RWPE2 (cell line): ENCODE measurements around the gene ADRA2B.

Source experiments
- ATAC-seq: fragments of 200-7000 bp; cut with Tn5 transposase; 3 replicates; pipeline ENCODE4 v1.9.1; 2021; ENCODE audit warnings: low read depth
- DNase-seq: peaks from one replicate; pipeline ENCODE4 v3.0.0-alpha.2; 2020; ENCODE audit warnings: low spot score
- H3K27ac ChIP-seq: fragments of 450-650 bp; 2 replicates; pipeline ENCODE4 v1.5.1; 2017; ENCODE audit warnings: mild to moderate bottlenecking; ENCODE audit not compliant: poor library complexity, severe bottlenecking
- H3K27me3 ChIP-seq: fragments of 250-450 bp; sonication (Bioruptor Pico); 2 replicates; pipeline ENCODE4 v1.5.1; 2021; ENCODE audit warnings: mild to moderate bottlenecking, moderate library complexity; ENCODE audit not compliant: insufficient read depth, poor library complexity, severe bottlenecking
- H3K36me3 ChIP-seq: fragments of 250-450 bp; sonication (Bioruptor Pico); 2 replicates; pipeline ENCODE4 v1.5.1; 2020; ENCODE audit warnings: low read depth, mild to moderate bottlenecking, moderate library complexity
- H3K4me1 ChIP-seq: fragments of 250-450 bp; sonication (Bioruptor Pico); 2 replicates; pipeline ENCODE4 v1.5.1; 2021; ENCODE audit warnings: mild to moderate bottlenecking, moderate library complexity; ENCODE audit not compliant: insufficient read depth, poor library complexity, severe bottlenecking
- H3K4me3 ChIP-seq: fragments of 250-450 bp; sonication (Bioruptor Pico); 2 replicates; pipeline ENCODE4 v1.5.1; 2021; ENCODE audit warnings: mild to moderate bottlenecking, moderate library complexity; ENCODE audit not compliant: severe bottlenecking
- H3K9me3 ChIP-seq: fragments of 250-450 bp; sonication (Bioruptor Pico); 2 replicates; pipeline ENCODE4 v1.5.1; 2021; ENCODE audit warnings: mild to moderate bottlenecking, moderate library complexity; ENCODE audit not compliant: severe bottlenecking
- CTCF ChIP-seq: fragments of 450-650 bp; IDR thresholded peaks from one replicate; pipeline ENCODE4 v1.5.1; 2017; ENCODE audit warnings: mild to moderate bottlenecking, moderate library complexity; ENCODE audit not compliant: poor library complexity, severe bottlenecking

ADRA2B gene

GRCh38 chr2:96135171-96135570 lies 18.8 kb upstream of the ADRA2B start:
- no peaks in the 10 kb centered on the region for H3K27me3 ChIP-seq
- H3K36me3 ChIP-seq: no peaks in the 10 kb centered on the region
- no peaks in the 10 kb centered on the region for H3K9me3 ChIP-seq
- H3K27ac ChIP-seq: no peak overlapping the region
- DNase-seq (no peak), ATAC-seq (no peak)
- no peak overlapping the region for H3K4me3 ChIP-seq
- no peaks in the 10 kb centered on the region for H3K4me1 ChIP-seq
- TF ChIP-seq CTCF: no peak

- no peaks in the 10 kb centered on the region for H3K9me3 ChIP-seq
- DNase-seq: no peak
- no peaks in the 10 kb centered on the region for H3K36me3 ChIP-seq
- no peak overlapping the region for H3K27ac ChIP-seq
- H3K4me3 ChIP-seq: no peak overlapping the region
- ATAC-seq: no peak
- H3K27me3 ChIP-seq: no peaks in the 10 kb centered on the region
- no peak for TF ChIP-seq CTCF
- H3K4me1 ChIP-seq: no peaks in the 10 kb centered on the region
These were observed 18.1 kb upstream of the ADRA2B start for GRCh38 chr2:96134421-96134820.

- DNase-seq (no peak), ATAC-seq (no peak)
- Histone ChIP-seq H3K36me3 (no peaks in the 10 kb centered on the region), H3K4me1 (no peaks in the 10 kb centered on the region), H3K4me3 (no peak overlapping the region), H3K9me3 (no peaks in the 10 kb centered on the region), H3K27ac (no peak overlapping the region), H3K27me3 (no peaks in the 10 kb centered on the region)
- no peak for TF ChIP-seq CTCF
These were observed 15.7 kb upstream of the ADRA2B start for GRCh38 chr2:96131813-96132745.

- Histone ChIP-seq H3K27me3 (no peaks in the 10 kb centered on the region), H3K4me1 (no peaks in the 10 kb centered on the region), H3K27ac (no peak overlapping the region), H3K9me3 (no peaks in the 10 kb centered on the region), H3K4me3 (no peak overlapping the region), H3K36me3 (no peaks in the 10 kb centered on the region)
- no peak for DNase-seq
- no peak for ATAC-seq
- TF ChIP-seq CTCF: no peak
These were observed 14.9 kb upstream of the ADRA2B start for GRCh38 chr2:96131152-96131812.

GRCh38 chr2:96130483-96130882 lies 14.1 kb upstream of the ADRA2B start:
- ATAC-seq (no peak), DNase-seq (no peak)
- Histone ChIP-seq H3K36me3 (no peaks in the 10 kb centered on the region), H3K4me3 (no peak overlapping the region), H3K4me1 (no peaks in the 10 kb centered on the region), H3K27me3 (no peaks in the 10 kb centered on the region), H3K27ac (no peak overlapping the region), H3K9me3 (no peaks in the 10 kb centered on the region)
- no peak for TF ChIP-seq CTCF
